ENCODE data around the gene ZNF638. TPM values are rescaled to one million over a fixed set of nuclear protein-coding genes. Genes with fewer than 3 reads are reported as not detected.
A peak's percentile ranks its signal among the peaks of the same experiment; 100 is the strongest.

ZNF638 gene
- total and polyA plus RNA-seq, 4 donors: 23.8 to 184 (median 127) TPM

DNA sequence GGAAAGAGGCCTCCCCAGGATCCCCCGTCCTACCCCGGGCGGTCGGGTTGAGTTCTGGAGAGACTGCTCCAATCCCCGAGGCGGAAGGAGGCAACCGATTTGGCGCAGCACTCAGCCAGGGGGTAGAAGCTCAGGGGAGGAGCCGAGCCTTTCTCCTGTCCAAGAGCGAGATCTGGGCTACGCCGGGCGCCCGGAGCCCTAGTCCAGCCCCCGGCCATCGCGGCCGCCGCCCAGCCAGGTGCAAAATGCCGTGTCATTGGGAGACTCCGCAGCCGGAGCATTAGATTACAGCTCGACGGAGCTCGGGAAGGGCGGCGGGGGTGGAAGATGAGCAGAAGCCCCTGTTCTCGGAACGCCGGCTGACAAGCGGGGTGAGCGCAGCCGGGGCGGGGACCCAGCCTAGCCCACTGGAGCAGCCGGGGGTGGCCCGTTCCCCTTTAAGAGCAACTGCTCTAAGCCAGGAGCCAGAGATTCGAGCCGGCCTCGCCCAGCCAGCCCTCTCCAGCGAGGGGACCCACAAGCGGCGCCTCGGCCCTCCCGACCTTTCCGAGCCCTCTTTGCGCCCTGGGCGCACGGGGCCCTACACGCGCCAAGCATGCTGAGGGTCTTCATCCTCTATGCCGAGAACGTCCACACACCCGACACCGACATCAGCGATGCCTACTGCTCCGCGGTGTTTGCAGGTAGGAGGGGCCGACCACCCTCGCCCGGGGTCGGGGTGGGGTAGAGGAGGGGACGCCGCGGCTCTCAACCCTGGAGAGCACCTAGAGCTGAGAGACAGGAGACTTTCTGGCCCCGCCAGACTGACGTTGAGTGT is 122.0 kb downstream of the ZNF638 start, which contains the start of gene DYSF:
TSS of gene DYSF (plus strand) at position 158 of the 817 bp plus-strand sequence.
- H3K4me3 ChIP-seq (ENCODE audit: low read length in 2 of 2): peak within 1 kb of the TSS; percentile 31 to 38
- no peaks in the 10 kb centered on the region for H3K9me3 ChIP-seq (ENCODE audit: control insufficient read depth, low read length)
- H3K4me1 ChIP-seq (ENCODE audit: control insufficient read depth in 1 of 2, insufficient read depth in 2 of 2, low read length in 2 of 2): no peaks in the 10 kb centered on the region
- ATAC-seq (ENCODE audit: low FRiP score): peak; percentile 65
- no peak within 1 kb of the TSS for H3K27ac ChIP-seq (ENCODE audit: low read depth in 1 of 2, low read length in 2 of 2)
- WGBS, 2 donors: 1% methylated on average over 64 to 66 of the region's 66 CpGs
- intact Hi-C loops (cut with DNase I): no loop called here
- DNase-seq: peak; percentile 69 to 85
- H3K27me3 ChIP-seq (ENCODE audit: control insufficient read depth in 1 of 2, insufficient read depth in 2 of 2, low read length in 1 of 2): no peaks in the 10 kb centered on the region
- H3K36me3 ChIP-seq (ENCODE audit: control insufficient read depth in 1 of 2, insufficient read depth in 2 of 2, low read length in 1 of 2): peaks cover 0 to 1% of the 10 kb centered on the region in 2 donors

DNA sequence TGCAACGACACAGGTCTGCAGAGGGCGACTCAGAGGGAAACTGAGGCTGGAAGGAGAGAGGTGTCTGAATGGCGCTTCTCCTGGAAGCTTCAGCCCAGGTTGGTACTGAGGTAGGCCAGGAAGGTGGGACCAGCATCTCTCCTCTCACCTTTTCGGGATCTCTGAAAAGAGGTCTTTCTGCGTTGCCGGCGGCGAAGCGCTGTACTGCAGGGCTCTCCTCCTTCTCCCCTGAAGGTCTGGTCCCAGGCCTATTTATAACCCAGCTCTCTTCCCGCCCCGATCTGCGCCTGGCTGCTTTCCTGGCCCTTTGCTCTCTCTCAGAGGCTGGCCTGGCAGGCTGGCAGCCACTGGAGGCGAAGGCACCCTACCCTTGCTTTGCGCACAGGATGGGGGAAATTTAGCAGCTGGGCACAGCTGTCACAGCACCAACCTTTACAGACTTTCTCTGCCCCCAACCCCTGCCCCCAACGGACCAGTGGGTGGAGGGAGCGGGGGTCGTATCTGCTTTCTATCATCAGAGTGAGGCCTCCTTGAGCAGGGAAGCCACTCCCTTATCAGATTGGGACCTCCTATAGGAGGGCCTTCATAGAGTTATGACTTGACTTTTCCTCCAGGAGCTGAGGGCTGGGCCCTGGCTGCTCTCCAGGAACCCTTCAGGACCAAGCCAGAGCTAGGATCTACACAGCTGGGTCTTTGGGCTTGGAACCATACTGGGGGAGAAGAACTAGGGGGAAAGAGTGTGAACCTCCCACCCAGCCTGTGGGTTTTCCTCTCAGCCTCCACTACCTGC is 122.8 kb downstream of the ZNF638 start:
- H3K4me3 ChIP-seq (ENCODE audit: low read length in 2 of 2): peak overlapping the region; percentile 31 to 38
- no peaks in the 10 kb centered on the region for H3K36me3 ChIP-seq (ENCODE audit: control insufficient read depth in 1 of 2, insufficient read depth in 2 of 2, low read length in 1 of 2)
- no peaks in the 10 kb centered on the region for H3K9me3 ChIP-seq (ENCODE audit: control insufficient read depth, low read length)
- intact Hi-C loops (cut with DNase I): no loop called here
- DNase-seq (peak in 1 of 2 donors; percentile 86), ATAC-seq (ENCODE audit: low FRiP score) (peak; percentile 77)
- no peaks in the 10 kb centered on the region for H3K4me1 ChIP-seq (ENCODE audit: control insufficient read depth in 1 of 2, insufficient read depth in 2 of 2, low read length in 2 of 2)
- WGBS, 2 donors: 4 to 10% methylated on average over 16 to 17 of the region's 17 CpGs
- H3K27ac ChIP-seq (ENCODE audit: low read depth in 1 of 2, low read length in 2 of 2): peak overlapping the region in 1 of 2 donors; percentile 21
- no peaks in the 10 kb centered on the region for H3K27me3 ChIP-seq (ENCODE audit: control insufficient read depth in 1 of 2, insufficient read depth in 2 of 2, low read length in 1 of 2)

DNA sequence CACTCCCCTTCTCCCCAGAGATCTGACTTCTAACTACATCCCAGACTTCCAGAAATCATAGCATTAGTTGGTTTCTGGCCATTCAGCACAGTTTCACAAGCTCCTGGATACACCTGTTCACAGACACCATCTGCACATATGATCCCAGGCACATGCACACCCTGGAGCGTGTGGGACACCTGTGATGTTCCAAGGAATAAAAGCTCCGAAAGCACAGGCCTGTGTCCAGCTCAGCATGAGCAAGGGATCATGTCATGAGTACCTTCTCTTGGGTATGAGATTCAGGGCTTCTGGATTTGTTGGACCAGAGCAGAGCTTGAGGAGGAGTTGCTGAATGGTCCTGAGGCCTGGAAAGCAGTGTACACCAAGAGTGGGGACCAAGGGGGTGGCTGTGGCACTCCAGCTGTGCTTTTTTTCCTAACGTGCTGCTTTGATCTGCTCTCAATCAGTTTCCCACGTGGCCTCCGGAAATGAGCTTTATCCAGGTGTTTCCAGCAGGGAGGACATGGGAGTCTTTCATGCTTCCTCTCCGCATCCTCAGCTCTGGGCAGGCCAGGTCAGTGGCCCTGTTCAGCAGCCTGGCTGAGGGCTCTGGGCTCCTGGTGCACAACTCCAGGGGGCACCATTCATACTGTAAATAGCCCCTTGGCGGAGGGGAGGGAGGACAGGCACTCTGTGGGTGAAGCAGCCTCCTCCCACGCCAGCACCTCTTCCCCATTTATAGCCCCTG is 123.6 kb downstream of the ZNF638 start:
- DNase-seq (no peak), ATAC-seq (ENCODE audit: low FRiP score) (no peak)
- WGBS, 2 donors: 83 to 86% methylated on average over 8 of the region's 8 CpGs
- intact Hi-C loops (cut with DNase I): no loop called here
- Histone ChIP-seq H3K9me3 (ENCODE audit: control insufficient read depth, low read length) (no peaks in the 10 kb centered on the region), H3K27me3 (ENCODE audit: control insufficient read depth in 1 of 2, insufficient read depth in 2 of 2, low read length in 1 of 2) (no peaks in the 10 kb centered on the region), H3K27ac (ENCODE audit: low read depth in 1 of 2, low read length in 2 of 2) (peak overlapping the region in 1 of 2 donors; percentile 21), H3K4me3 (ENCODE audit: low read length in 2 of 2) (no peak overlapping the region), H3K4me1 (ENCODE audit: control insufficient read depth in 1 of 2, insufficient read depth in 2 of 2, low read length in 2 of 2) (no peaks in the 10 kb centered on the region), H3K36me3 (ENCODE audit: control insufficient read depth in 1 of 2, insufficient read depth in 2 of 2, low read length in 1 of 2) (no peaks in the 10 kb centered on the region)

DNA sequence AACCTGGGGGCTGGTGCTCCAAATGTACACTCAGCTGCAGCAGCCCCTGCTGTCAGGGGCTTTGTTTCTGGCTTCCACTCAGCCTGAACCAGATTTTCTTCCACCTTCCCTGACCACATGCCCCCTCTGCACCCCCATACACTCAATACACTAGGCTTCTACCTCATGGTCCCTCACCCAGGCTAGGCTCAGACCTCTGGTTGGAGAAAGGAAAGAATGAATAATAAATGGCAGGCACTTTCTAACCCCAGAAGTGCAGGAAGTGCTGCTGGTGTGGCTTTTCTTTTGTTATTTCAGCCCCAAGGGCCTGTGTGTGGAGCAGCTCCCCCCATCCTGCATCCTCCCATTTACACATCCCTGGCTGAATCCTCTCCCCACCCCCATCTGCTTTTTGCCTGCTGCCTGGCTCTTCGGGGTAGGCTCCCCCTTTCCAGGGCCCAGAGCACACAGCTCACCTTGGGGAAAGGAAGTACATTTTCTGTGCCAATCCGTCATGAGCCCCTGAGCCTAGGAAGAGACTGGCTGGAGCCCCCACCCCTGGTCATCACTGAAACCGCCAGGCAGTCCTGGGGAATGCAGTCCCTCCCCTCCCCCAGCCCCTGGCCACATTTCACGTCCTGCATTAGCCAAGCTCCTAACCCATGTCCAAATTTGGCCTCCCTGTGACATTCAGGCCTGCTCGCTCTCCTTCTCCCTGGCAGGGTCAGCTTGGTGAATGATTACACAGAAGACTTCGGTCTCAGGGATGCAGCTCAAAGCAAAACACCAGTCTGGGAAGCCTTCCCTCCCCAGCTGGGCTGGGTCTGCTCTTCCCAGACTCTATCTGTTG is 124.4 kb downstream of the ZNF638 start:
- DNase-seq (peak in 1 of 2 donors; percentile 81), ATAC-seq (ENCODE audit: low FRiP score) (no peak)
- H3K27me3 ChIP-seq (ENCODE audit: control insufficient read depth in 1 of 2, insufficient read depth in 2 of 2, low read length in 1 of 2): no peaks in the 10 kb centered on the region
- WGBS, 2 donors: 21% methylated on average over 6 of the region's 6 CpGs
- H3K4me1 ChIP-seq (ENCODE audit: control insufficient read depth in 1 of 2, insufficient read depth in 2 of 2, low read length in 2 of 2): no peaks in the 10 kb centered on the region
- H3K9me3 ChIP-seq (ENCODE audit: control insufficient read depth, low read length): no peaks in the 10 kb centered on the region
- no peak overlapping the region for H3K4me3 ChIP-seq (ENCODE audit: low read length in 2 of 2)
- intact Hi-C loops (cut with DNase I): no loop called here
- H3K27ac ChIP-seq (ENCODE audit: low read depth in 1 of 2, low read length in 2 of 2): no peak overlapping the region
- H3K36me3 ChIP-seq (ENCODE audit: control insufficient read depth in 1 of 2, insufficient read depth in 2 of 2, low read length in 1 of 2): no peaks in the 10 kb centered on the region

DNA sequence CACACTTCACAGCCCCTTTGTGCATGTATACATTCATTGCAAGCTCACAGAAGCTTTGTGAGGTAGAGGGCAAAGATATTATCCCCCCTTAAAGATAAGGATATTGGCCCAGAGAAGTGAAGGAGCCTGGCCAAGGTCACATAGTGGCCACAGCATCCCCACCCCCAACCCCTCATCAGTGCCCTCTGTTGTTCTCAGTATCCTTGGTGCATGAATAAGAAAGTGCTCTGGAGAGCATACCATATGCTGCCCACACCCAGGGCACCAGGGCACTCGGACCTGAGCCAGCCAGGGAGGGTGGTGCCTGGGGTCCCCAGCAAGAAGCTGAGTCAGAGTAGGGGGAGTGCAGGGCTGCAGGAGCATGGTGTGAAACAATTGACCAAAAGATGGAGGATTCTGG is 125.0 kb downstream of the ZNF638 start:
- no peak for DNase-seq
- H3K4me1 ChIP-seq (ENCODE audit: control insufficient read depth in 1 of 2, insufficient read depth in 2 of 2, low read length in 2 of 2): no peaks in the 10 kb centered on the region
- no peak for ATAC-seq (ENCODE audit: low FRiP score)
- H3K36me3 ChIP-seq (ENCODE audit: control insufficient read depth in 1 of 2, insufficient read depth in 2 of 2, low read length in 1 of 2): no peaks in the 10 kb centered on the region
- no peak overlapping the region for H3K27ac ChIP-seq (ENCODE audit: low read depth in 1 of 2, low read length in 2 of 2)
- no peak overlapping the region for H3K4me3 ChIP-seq (ENCODE audit: low read length in 2 of 2)
- no peaks in the 10 kb centered on the region for H3K9me3 ChIP-seq (ENCODE audit: control insufficient read depth, low read length)
- intact Hi-C loops (cut with DNase I): no loop called here
- H3K27me3 ChIP-seq (ENCODE audit: control insufficient read depth in 1 of 2, insufficient read depth in 2 of 2, low read length in 1 of 2): no peaks in the 10 kb centered on the region
- WGBS, 2 donors: 37 to 40% methylated on average over 1 of the region's 1 CpG

DNA sequence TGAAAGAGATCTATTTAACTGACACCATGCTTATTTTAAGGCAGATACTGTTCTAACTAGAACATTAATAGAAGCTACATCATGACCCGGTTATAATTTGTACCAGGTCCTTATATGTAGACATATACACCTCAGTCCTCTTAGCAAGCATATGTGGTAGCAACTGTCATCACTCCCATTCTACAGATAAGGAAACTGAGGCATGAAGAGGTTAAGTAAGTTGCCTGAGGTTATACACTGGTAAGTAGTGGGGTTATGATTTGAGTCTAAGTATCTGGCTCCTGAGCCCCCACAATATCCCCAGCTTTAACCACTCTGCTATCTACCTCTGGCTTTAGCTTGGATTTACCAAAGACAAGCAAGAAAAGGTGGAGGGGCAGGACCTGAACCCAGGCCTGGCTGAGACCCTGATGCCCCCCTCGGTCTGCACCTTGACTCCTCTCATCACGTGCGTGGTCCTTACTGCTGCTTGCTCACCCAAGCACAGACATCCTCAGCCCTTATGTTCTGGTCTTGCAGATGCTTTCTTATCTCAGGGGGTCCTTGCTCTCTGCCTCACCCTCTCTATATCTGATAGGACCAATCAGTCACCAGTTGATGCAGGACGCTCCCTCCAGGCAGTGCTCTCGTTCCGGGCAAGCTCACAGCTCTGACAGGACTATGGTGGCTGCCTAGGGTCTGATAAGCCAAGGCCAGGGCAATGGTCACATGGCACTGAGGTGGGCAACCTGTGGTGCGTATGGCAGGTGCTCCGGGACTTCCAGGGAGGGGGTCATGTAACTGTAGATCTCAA is 125.7 kb downstream of the ZNF638 start:
- H3K9me3 ChIP-seq (ENCODE audit: control insufficient read depth, low read length): no peaks in the 10 kb centered on the region
- no peaks in the 10 kb centered on the region for H3K36me3 ChIP-seq (ENCODE audit: control insufficient read depth in 1 of 2, insufficient read depth in 2 of 2, low read length in 1 of 2)
- no peak overlapping the region for H3K27ac ChIP-seq (ENCODE audit: low read depth in 1 of 2, low read length in 2 of 2)
- 94 to 95% methylated on average over 9 of the region's 9 CpGs for WGBS, 2 donors
- no peaks in the 10 kb centered on the region for H3K4me1 ChIP-seq (ENCODE audit: control insufficient read depth in 1 of 2, insufficient read depth in 2 of 2, low read length in 2 of 2)
- DNase-seq (no peak), ATAC-seq (ENCODE audit: low FRiP score) (no peak)
- H3K4me3 ChIP-seq (ENCODE audit: low read length in 2 of 2): no peak overlapping the region
- no peaks in the 10 kb centered on the region for H3K27me3 ChIP-seq (ENCODE audit: control insufficient read depth in 1 of 2, insufficient read depth in 2 of 2, low read length in 1 of 2)
- intact Hi-C loops (cut with DNase I): no loop called here

DNA sequence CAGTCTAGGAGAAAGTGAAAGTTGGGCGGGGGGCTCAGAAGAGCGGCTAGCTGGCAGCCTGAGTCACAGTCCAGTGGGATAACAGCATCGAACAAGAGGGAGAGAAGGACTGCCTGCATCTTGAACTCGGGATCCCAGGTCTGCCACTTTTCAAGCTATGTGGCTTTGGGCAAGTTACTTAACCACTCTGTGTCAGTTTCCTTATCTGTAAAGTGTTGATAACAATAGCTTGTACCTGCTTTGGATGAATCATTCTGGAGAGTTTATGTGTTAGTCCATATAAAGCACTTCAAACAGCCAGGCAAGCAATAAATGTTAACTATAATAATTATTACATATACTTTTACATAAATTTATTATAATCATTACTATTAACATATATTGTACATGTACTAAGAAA is 126.3 kb downstream of the ZNF638 start:
- Histone ChIP-seq H3K36me3 (ENCODE audit: control insufficient read depth in 1 of 2, insufficient read depth in 2 of 2, low read length in 1 of 2) (no peaks in the 10 kb centered on the region), H3K9me3 (ENCODE audit: control insufficient read depth, low read length) (no peaks in the 10 kb centered on the region), H3K4me1 (ENCODE audit: control insufficient read depth in 1 of 2, insufficient read depth in 2 of 2, low read length in 2 of 2) (no peaks in the 10 kb centered on the region), H3K27ac (ENCODE audit: low read depth in 1 of 2, low read length in 2 of 2) (no peak overlapping the region), H3K4me3 (ENCODE audit: low read length in 2 of 2) (no peak overlapping the region), H3K27me3 (ENCODE audit: control insufficient read depth in 1 of 2, insufficient read depth in 2 of 2, low read length in 1 of 2) (no peaks in the 10 kb centered on the region)
- DNase-seq (no peak), ATAC-seq (ENCODE audit: low FRiP score) (no peak)
- intact Hi-C loops (cut with DNase I): no loop called here
- 79 to 91% methylated on average over 4 of the region's 4 CpGs for WGBS, 2 donors

All from aorta (tissue), 5 donors.